H1 (cell line): Measurements from ENCODE around the gene SERPINE3. TPM values are rescaled to one million over a fixed set of nuclear protein-coding genes. Genes with fewer than 3 reads are reported as not detected.

ENCODE experiments used
- GTF2F1 ChIP-seq: IDR thresholded peaks from 2 replicates; pipeline ENCODE4 v1.6.1; 2012; ENCODE audit warnings: low read depth, low read length, improper control_type of control experiment, borderline replicate concordance
- polyA plus RNA-seq, 7 experiments: library from polyadenylated mRNA; depleted of rRNA in 3 of 7; stranded (reverse) in 5 of 7; unstranded in 2 of 7; fragments of >200 nt in 5 of 7; fragments of 200-250 nt in 2 of 7; gene quantifications; 1 replicate in 5 of 7; 2 replicates in 1 of 7; 4 replicates in 1 of 7; pipeline versions ENCODE4 v1.2.1 to v1.2.3, GENCODE V29; 2011 to 2013; ENCODE audit warnings: missing spikeins in 2 of 7, mixed read lengths in 2 of 7
- total RNA-seq: library from RNA; stranded (reverse); fragmentation: NEBNext Ultra II Directional; extraction: Animal tissue kit (Norgen Biotek cat#: 25700); gene quantifications from 2 replicates; pipeline ENCODE4 v1.2.1, GENCODE V29; 2021

Gene SERPINE3
- total and polyA plus RNA-seq, 2 of the 8 experiments (the other 6 are each of a cell fraction or from before 2014, with no cell fraction given), result 0.34 to 1.0 TPM

GRCh38 chr13:51298812-51299211, 40.7 kb upstream of the SERPINE3 start (continued):
- no peak for TF ChIP-seq GTF2F1
